Esophagus muscularis mucosa (tissue), 4 donors: ENCODE measurements around the gene MRPL51.
A peak's percentile ranks its signal among the peaks of the same experiment; 100 is the strongest.

Experiments used
- EP300 ChIP-seq: sonication (generic); formaldehyde crosslinking; IDR thresholded peaks from one replicate; pipeline ENCODE4 v1.6.1; 2017; ENCODE audit warnings: antibody characterized with exemption
- POLR2A ChIP-seq: fragments of 450-650 bp; IDR thresholded peaks from one replicate; pipeline ENCODE4 v1.6.1; 2017; ENCODE audit warnings: antibody characterized with exemption, moderate library complexity, mild to moderate bottlenecking, low read depth
- POLR2AphosphoS5 ChIP-seq, 2 donors: sonication (generic); formaldehyde crosslinking; IDR thresholded peaks; one replicate each; pipeline ENCODE4 v1.6.1; 2017; ENCODE audit warnings: antibody characterized with exemption in 2 of 2
- TF ChIP-seq, protein P1 (sequence below), 3 experiments: fragments of 200-600 bp in 2 of 3; fragments of 450-650 bp in 1 of 3; sonication (generic) in 2 of 3; IDR thresholded peaks; one replicate each; pipeline ENCODE4 v1.5.1; 2017 to 2019; ENCODE audit warnings: antibody characterized with exemption in 3 of 3, mild to moderate bottlenecking in 2 of 3, moderate library complexity in 1 of 3

DNA sequence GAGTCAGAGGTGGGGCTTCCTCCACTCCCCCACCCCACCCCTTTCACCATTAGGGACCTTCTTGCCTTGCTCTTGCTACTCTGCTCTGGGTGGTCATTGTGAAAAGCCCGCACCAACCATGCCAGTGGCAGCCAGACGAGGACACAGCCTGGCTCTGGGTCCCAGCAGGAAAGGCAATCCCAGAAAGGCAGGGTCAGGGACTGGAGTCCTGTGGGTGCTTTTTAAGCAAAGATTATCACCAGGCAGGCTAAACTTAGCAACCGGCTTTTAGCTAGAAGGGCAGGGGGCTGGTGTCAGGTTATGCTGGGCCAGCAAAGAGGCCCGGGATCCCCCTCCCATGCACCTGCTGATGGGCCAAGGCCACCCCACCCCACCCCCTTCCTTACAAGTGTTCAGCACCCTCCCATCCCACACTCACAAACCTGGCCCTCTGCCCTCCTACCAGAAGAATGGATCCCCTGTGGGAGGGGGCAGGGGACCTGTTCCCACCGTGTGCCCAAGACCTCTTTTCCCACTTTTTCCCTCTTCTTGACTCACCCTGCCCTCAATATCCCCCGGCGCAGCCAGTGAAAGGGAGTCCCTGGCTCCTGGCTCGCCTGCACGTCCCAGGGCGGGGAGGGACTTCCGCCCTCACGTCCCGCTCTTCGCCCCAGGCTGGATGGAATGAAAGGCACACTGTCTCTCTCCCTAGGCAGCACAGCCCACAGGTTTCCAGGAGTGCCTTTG, 40.0 kb upstream of the MRPL51 start:
- TF ChIP-seq, protein P1, sequence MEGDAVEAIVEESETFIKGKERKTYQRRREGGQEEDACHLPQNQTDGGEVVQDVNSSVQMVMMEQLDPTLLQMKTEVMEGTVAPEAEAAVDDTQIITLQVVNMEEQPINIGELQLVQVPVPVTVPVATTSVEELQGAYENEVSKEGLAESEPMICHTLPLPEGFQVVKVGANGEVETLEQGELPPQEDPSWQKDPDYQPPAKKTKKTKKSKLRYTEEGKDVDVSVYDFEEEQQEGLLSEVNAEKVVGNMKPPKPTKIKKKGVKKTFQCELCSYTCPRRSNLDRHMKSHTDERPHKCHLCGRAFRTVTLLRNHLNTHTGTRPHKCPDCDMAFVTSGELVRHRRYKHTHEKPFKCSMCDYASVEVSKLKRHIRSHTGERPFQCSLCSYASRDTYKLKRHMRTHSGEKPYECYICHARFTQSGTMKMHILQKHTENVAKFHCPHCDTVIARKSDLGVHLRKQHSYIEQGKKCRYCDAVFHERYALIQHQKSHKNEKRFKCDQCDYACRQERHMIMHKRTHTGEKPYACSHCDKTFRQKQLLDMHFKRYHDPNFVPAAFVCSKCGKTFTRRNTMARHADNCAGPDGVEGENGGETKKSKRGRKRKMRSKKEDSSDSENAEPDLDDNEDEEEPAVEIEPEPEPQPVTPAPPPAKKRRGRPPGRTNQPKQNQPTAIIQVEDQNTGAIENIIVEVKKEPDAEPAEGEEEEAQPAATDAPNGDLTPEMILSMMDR (IDR thresholded peaks at IDR 0.05), result no peak
- peak; percentile 54 to 72 for TF ChIP-seq POLR2AphosphoS5 (IDR thresholded peaks at IDR 0.05)
- no peak for TF ChIP-seq POLR2A
- no peak for TF ChIP-seq EP300
